Hepatic stellate cell (primary cell): ENCODE results near the gene TYW1B.
"Not testable (repeated sequence)": the region's sequence is repeated elsewhere in the genome, so short reads cannot be mapped to it uniquely, and the experiment has no call there.

ENCODE experiments used
- DNase-seq: peaks from one replicate; pipeline ENCODE4 v3.0.0; 2011; ENCODE audit warnings: low spot score

Gene TYW1B

GRCh38 chr7:72700548-72700947 lies 127.5 kb downstream of the TYW1B start:
- DNase-seq = not testable (repeated sequence)

- DNase-seq = not testable (repeated sequence)
Measured at GRCh38 chr7:72697066-72697465, 130.9 kb downstream of the TYW1B start.

- DNase-seq = not testable (repeated sequence)
Measured at GRCh38 chr7:72696643-72697042, 131.4 kb downstream of the TYW1B start.

- DNase-seq = not testable (repeated sequence)
Measured at GRCh38 chr7:72695482-72695881, 132.5 kb downstream of the TYW1B start.

- DNase-seq = not testable (repeated sequence)
Measured at GRCh38 chr7:72691442-72691841, 136.6 kb downstream of the TYW1B start.

- not testable (repeated sequence) for DNase-seq
Measured at GRCh38 chr7:72690177-72690576, 137.8 kb downstream of the TYW1B start.

GRCh38 chr7:72689344-72689743 lies 138.7 kb downstream of the TYW1B start:
- DNase-seq = not testable (repeated sequence)

- DNase-seq = not testable (repeated sequence)
Measured at GRCh38 chr7:72681211-72681610, 146.8 kb downstream of the TYW1B start.

GRCh38 chr7:72676880-72677279 lies 151.1 kb downstream of the TYW1B start:
- DNase-seq = not testable (repeated sequence)

- DNase-seq = not testable (repeated sequence)
Measured at GRCh38 chr7:72676086-72676690, 151.8 kb downstream of the TYW1B start.

- not testable (repeated sequence) for DNase-seq
Measured at GRCh38 chr7:72675686-72676085, 152.3 kb downstream of the TYW1B start.

GRCh38 chr7:72674394-72674793 lies 153.6 kb downstream of the TYW1B start:
- DNase-seq = no peak

- DNase-seq = not testable (repeated sequence)
Measured at GRCh38 chr7:72670850-72671249, 157.2 kb downstream of the TYW1B start.

GRCh38 chr7:72668435-72668834 lies 159.6 kb downstream of the TYW1B start:
- not testable (repeated sequence) for DNase-seq

GRCh38 chr7:72667049-72667448 lies 161.0 kb downstream of the TYW1B start:
- not testable (repeated sequence) for DNase-seq

GRCh38 chr7:72648574-72648973 lies 179.4 kb downstream of the TYW1B start:
- DNase-seq = not testable (repeated sequence)

GRCh38 chr7:72643708-72644107 lies 184.3 kb downstream of the TYW1B start:
- not testable (repeated sequence) for DNase-seq

GRCh38 chr7:72641485-72642248 lies 186.3 kb downstream of the TYW1B start:
- not testable (repeated sequence) for DNase-seq

- not testable (repeated sequence) for DNase-seq
Measured at GRCh38 chr7:72640740-72641139, 187.3 kb downstream of the TYW1B start.

- not testable (repeated sequence) for DNase-seq
Measured at GRCh38 chr7:72635273-72635908, 192.6 kb downstream of the TYW1B start.

GRCh38 chr7:72632765-72633292 lies 195.2 kb downstream of the TYW1B start:
- not testable (repeated sequence) for DNase-seq

- not testable (repeated sequence) for DNase-seq
Measured at GRCh38 chr7:72628375-72628774, 199.6 kb downstream of the TYW1B start.
